Gastrocnemius medialis (tissue), 4 donors: ENCODE data around the gene EPS8L1.

Experiments
- CTCF ChIP-seq, 5 experiments: fragments of 450-650 bp in 3 of 5; fragments of 200-600 bp in 2 of 5; sonication (generic) in 2 of 5; IDR thresholded peaks in 4 of 5; conservative IDR thresholded peaks in 1 of 5; 1 replicate in 4 of 5; 2 replicates in 1 of 5; pipeline ENCODE4 v1.5.1; 2016 to 2019; ENCODE audit warnings: antibody characterized with exemption in 5 of 5, mild to moderate bottlenecking in 3 of 5, moderate library complexity in 3 of 5
- POLR2A ChIP-seq, 2 donors: fragments of 450-650 bp; IDR thresholded peaks; one replicate each; pipeline ENCODE4 v1.6.1; 2017; ENCODE audit warnings: antibody characterized with exemption in 2 of 2, mild to moderate bottlenecking in 2 of 2, moderate library complexity in 2 of 2

GRCh38 chr19:55134736-55135135 lies 59.1 kb downstream of the EPS8L1 start:
- no peak for TF ChIP-seq POLR2A (IDR thresholded peaks at IDR 0.05)
- no peak for TF ChIP-seq CTCF (IDR thresholded peaks at IDR 0.05 in 4 of 5, conservative IDR thresholded peaks at IDR 0.05 in 1 of 5)
